Caco-2 (cell line): ENCODE results near the gene NGF. TPM values are rescaled to one million over a fixed set of nuclear protein-coding genes. Genes with fewer than 3 reads are reported as not detected.

ENCODE experiments used
- BruUV-seq: library from RNA; stranded (reverse); fragments of 400-500 nt; replicated peaks from 2 replicates; lab custom pipeline; 2021; lab: Mats Ljungman, UMichigan
- CTCF ChIA-PET: fragments of 300-600 bp; sonication (Branson Sonifier 250); formaldehyde crosslinking; loops from one replicate; lab custom pipeline; 2022; ENCODE audit warnings: antibody characterized with exemption; lab: Charles Lee
- POLR2A ChIA-PET: fragments of 300-600 bp; sonication (Branson Sonifier 250); formaldehyde crosslinking; loops from one replicate; lab custom pipeline; 2022; ENCODE audit warnings: antibody characterized with exemption; lab: Charles Lee
- DNase-seq, 2 experiments: peaks; one replicate each; pipeline versions ENCODE4 v3.0.0 to v3.0.0-alpha.2; 2020 to 2022
- H3K27me3 ChIP-seq: replicated peaks from 2 replicates; pipeline ENCODE4 v1.6.0; 2011; ENCODE audit warnings: low read length; ENCODE audit not compliant: control insufficient read depth, insufficient read depth
- H3K36me3 ChIP-seq: 2 replicates; pipeline ENCODE4 v1.5.1; 2011; ENCODE audit warnings: low read length; ENCODE audit not compliant: control insufficient read depth, insufficient read depth
- H3K4me1 ChIP-seq: fragments of 250-450 bp; sonication (Bioruptor Pico); 2 replicates; pipeline ENCODE4 v1.5.1; 2020; ENCODE audit warnings: mild to moderate bottlenecking
- H3K4me3 ChIP-seq: 2 replicates; pipeline ENCODE4 v1.5.1; 2011; ENCODE audit warnings: low read depth, mild to moderate bottlenecking, control low read depth, low read length
- H3K9me3 ChIP-seq: fragments of 250-450 bp; sonication (Bioruptor Pico); 2 replicates; pipeline ENCODE4 v1.5.1; 2020; ENCODE audit warnings: mild to moderate bottlenecking, moderate library complexity
- H3K27ac Mint-ChIP-seq: one replicate; pipeline ENCODE4 v1.8.0; 2022; ENCODE audit warnings: mixed read lengths; ENCODE audit not compliant: unreplicated experiment
- H3K27me3 Mint-ChIP-seq: one replicate; pipeline ENCODE4 v1.8.0; 2022; ENCODE audit warnings: mixed read lengths; ENCODE audit not compliant: insufficient read depth, unreplicated experiment
- H3K36me3 Mint-ChIP-seq: one replicate; pipeline ENCODE4 v1.8.0; 2022; ENCODE audit warnings: mild to moderate bottlenecking, mixed read lengths; ENCODE audit not compliant: insufficient read depth, unreplicated experiment
- H3K4me1 Mint-ChIP-seq: one replicate; pipeline ENCODE4 v1.8.0; 2022; ENCODE audit warnings: low read depth, mixed read lengths; ENCODE audit not compliant: unreplicated experiment
- H3K4me3 Mint-ChIP-seq: one replicate; pipeline ENCODE4 v1.8.0; 2022; ENCODE audit warnings: mild to moderate bottlenecking, moderate library complexity, mixed read lengths; ENCODE audit not compliant: unreplicated experiment
- H3K9me3 Mint-ChIP-seq: one replicate; pipeline ENCODE4 v1.8.0; 2022; ENCODE audit warnings: mixed read lengths; ENCODE audit not compliant: unreplicated experiment
- intact Hi-C: fragments of 100-400 bp; cut with micrococcal nuclease; formaldehyde crosslinking; loops from one replicate; pipeline ENCODE4 v1.10.0; 2022; ENCODE audit not compliant: unreplicated experiment
- total RNA-seq: library from RNA; stranded (reverse); gene quantifications from 2 replicates; pipeline ENCODE4 v1.2.3, GENCODE V29; 2022
- TF ChIP-seq, protein P1 (sequence below), 2 experiments: fragments of 200-600 bp in 1 of 2; IDR thresholded peaks; 1 replicate in 1 of 2; 2 replicates in 1 of 2; pipeline versions ENCODE4 v1.5.1 to v1.8.0; 2011 to 2022; ENCODE audit warnings: antibody characterized with exemption in 1 of 2, control low read depth in 1 of 2, inconsistent platforms in 1 of 2, low read depth in 1 of 2, low read length in 1 of 2, mild to moderate bottlenecking in 1 of 2, moderate library complexity in 1 of 2; ENCODE audit not compliant: insufficient read depth in 1 of 2, severe bottlenecking in 1 of 2, unreplicated experiment in 1 of 2

NGF gene
- total RNA-seq, 1 experiment from 2014 or later: not detected

DNA sequence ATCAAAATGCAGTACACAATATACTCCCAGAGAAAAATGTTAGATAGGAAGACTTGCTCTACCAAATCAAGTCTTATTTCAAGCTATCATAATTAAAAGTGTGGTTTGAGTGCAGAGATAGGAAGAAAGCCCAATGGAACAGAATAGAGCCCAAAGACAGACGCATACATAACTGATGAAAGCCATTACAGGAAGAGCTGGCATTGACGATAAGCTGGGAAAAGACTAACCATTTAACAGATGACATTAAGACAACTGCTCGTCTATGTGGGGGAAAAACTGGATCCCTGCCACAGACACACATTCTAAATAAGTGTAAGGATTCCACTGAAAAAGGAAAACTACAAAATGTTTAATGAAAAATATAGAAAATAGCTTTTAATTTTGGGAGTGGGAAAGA lies 85.5 kb downstream of the NGF start:
- Mint-ChIP-seq H3K36me3 (no peaks in the 10 kb centered on the region), H3K9me3 (no peaks in the 10 kb centered on the region), H3K4me3 (no peak overlapping the region), H3K27me3 (no peaks in the 10 kb centered on the region), H3K27ac (no peak overlapping the region), H3K4me1 (no peaks in the 10 kb centered on the region)
- TF ChIP-seq, protein P1, sequence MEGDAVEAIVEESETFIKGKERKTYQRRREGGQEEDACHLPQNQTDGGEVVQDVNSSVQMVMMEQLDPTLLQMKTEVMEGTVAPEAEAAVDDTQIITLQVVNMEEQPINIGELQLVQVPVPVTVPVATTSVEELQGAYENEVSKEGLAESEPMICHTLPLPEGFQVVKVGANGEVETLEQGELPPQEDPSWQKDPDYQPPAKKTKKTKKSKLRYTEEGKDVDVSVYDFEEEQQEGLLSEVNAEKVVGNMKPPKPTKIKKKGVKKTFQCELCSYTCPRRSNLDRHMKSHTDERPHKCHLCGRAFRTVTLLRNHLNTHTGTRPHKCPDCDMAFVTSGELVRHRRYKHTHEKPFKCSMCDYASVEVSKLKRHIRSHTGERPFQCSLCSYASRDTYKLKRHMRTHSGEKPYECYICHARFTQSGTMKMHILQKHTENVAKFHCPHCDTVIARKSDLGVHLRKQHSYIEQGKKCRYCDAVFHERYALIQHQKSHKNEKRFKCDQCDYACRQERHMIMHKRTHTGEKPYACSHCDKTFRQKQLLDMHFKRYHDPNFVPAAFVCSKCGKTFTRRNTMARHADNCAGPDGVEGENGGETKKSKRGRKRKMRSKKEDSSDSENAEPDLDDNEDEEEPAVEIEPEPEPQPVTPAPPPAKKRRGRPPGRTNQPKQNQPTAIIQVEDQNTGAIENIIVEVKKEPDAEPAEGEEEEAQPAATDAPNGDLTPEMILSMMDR (IDR thresholded peaks at IDR 0.05; ENCODE audit: insufficient read depth in 1 of 2, low read depth in 1 of 2, low read length in 1 of 2, severe bottlenecking in 1 of 2, unreplicated experiment in 1 of 2): no peak
- H3K4me3 ChIP-seq: no peak overlapping the region
- POLR2A ChIA-PET: no interaction called here
- CTCF ChIA-PET: no interaction called here
- intact Hi-C loops: no loop called here
- H3K4me1 ChIP-seq: no peaks in the 10 kb centered on the region
- H3K9me3 ChIP-seq: no peaks in the 10 kb centered on the region
- no peaks in the 10 kb centered on the region for H3K36me3 ChIP-seq
- no TSS peak for BruUV-seq
- no peaks in the 10 kb centered on the region for H3K27me3 ChIP-seq
- no peak for DNase-seq

DNA sequence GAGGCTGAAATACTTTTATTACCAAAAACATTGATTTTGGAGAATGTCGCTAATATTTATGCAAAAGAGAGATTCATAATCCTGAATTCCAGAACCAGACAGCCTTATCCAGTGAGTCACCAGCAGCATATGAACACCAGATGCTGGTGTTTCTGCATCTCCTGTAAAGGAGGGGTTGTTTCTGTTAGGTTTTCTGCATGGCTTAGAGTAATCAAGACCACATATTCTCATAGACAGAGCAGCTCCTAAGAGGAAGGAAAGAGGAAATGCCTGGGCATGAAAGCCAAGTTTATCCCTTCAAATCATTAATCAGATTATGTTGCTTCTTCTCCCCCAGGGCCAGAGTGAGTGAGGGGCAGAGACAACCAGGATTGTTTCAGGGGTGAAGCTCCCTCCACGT lies 86.2 kb downstream of the NGF start:
- H3K27ac Mint-ChIP-seq: no peak overlapping the region
- no peaks in the 10 kb centered on the region for H3K36me3 ChIP-seq
- intact Hi-C loops: no loop called here
- H3K4me1 Mint-ChIP-seq: no peaks in the 10 kb centered on the region
- H3K36me3 Mint-ChIP-seq: no peaks in the 10 kb centered on the region
- DNase-seq: no peak
- no peaks in the 10 kb centered on the region for H3K27me3 ChIP-seq
- no peak overlapping the region for H3K4me3 ChIP-seq
- POLR2A ChIA-PET: no interaction called here
- no peaks in the 10 kb centered on the region for H3K9me3 Mint-ChIP-seq
- no peaks in the 10 kb centered on the region for H3K4me1 ChIP-seq
- no peaks in the 10 kb centered on the region for H3K9me3 ChIP-seq
- BruUV-seq: no TSS peak
- no peaks in the 10 kb centered on the region for H3K27me3 Mint-ChIP-seq
- no peak overlapping the region for H3K4me3 Mint-ChIP-seq
- CTCF ChIA-PET: no interaction called here
- TF ChIP-seq, protein P1 (IDR thresholded peaks at IDR 0.05; ENCODE audit: insufficient read depth in 1 of 2, low read depth in 1 of 2, low read length in 1 of 2, severe bottlenecking in 1 of 2, unreplicated experiment in 1 of 2): no peak

DNA sequence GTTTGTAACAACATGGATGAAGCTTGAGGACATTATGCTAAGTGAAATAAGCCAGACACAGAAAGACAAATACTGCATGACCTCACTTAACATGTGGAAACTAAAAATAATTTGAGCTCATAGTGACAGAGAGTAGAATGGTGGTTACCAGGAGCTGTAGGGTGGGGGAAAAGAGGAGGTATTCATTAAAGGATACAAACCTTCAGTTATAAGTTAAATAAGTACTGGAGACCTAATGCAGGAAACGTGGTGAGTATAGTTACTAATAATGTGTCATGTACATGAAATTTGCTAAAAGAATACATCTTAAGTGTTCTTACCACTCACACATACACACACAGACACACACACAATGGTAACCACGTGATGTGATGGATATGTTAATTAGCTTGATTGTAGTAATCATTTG lies 86.7 kb downstream of the NGF start:
- H3K36me3 Mint-ChIP-seq: no peaks in the 10 kb centered on the region
- no TSS peak for BruUV-seq
- ChIA-PET POLR2A (no interaction called here), CTCF (no interaction called here)
- intact Hi-C loops: no loop called here
- no peaks in the 10 kb centered on the region for H3K27me3 Mint-ChIP-seq
- Histone ChIP-seq H3K9me3 (no peaks in the 10 kb centered on the region), H3K4me3 (no peak overlapping the region), H3K27me3 (no peaks in the 10 kb centered on the region), H3K36me3 (no peaks in the 10 kb centered on the region), H3K4me1 (no peaks in the 10 kb centered on the region)
- H3K4me1 Mint-ChIP-seq: no peaks in the 10 kb centered on the region
- no peak overlapping the region for H3K27ac Mint-ChIP-seq
- no peak overlapping the region for H3K4me3 Mint-ChIP-seq
- TF ChIP-seq, protein P1 (IDR thresholded peaks at IDR 0.05; ENCODE audit: insufficient read depth in 1 of 2, low read depth in 1 of 2, low read length in 1 of 2, severe bottlenecking in 1 of 2, unreplicated experiment in 1 of 2): no peak
- H3K9me3 Mint-ChIP-seq: no peaks in the 10 kb centered on the region
- DNase-seq: no peak
